Cardiac fibroblast (primary cell): ENCODE measurements around the gene PPP1CB.

Experiments
- DNase-seq, 2 donors: peaks; one replicate each; pipeline versions ENCODE4 v3.0.0 to v3.0.0-alpha.2; 2010; ENCODE audit warnings: low read depth in 2 of 2
- H3K4me3 ChIP-seq, 2 donors: replicated peaks in 1 of 2; 1 replicate in 1 of 2; 2 replicates in 1 of 2; pipeline ENCODE4 v1.5.1; 2011; ENCODE audit warnings: low read depth in 2 of 2, low read length in 2 of 2, mild to moderate bottlenecking in 2 of 2, moderate library complexity in 1 of 2
- CTCF ChIP-seq: IDR thresholded peaks from one replicate; pipeline ENCODE4 v1.5.1; 2011; ENCODE audit warnings: low read depth, mild to moderate bottlenecking, low read length, inconsistent platforms

Gene PPP1CB

GRCh38 chr2:28721601-28722191 lies 29.9 kb upstream of the PPP1CB start:
- no peak for TF ChIP-seq CTCF
- H3K4me3 ChIP-seq, result no peak overlapping the region
- no peak for DNase-seq

GRCh38 chr2:28725021-28725711 lies 26.5 kb upstream of the PPP1CB start:
- no peak for DNase-seq
- no peak overlapping the region for H3K4me3 ChIP-seq
- TF ChIP-seq CTCF, result no peak

GRCh38 chr2:28726177-28726576 lies 25.5 kb upstream of the PPP1CB start:
- DNase-seq, result no peak
- H3K4me3 ChIP-seq, result no peak overlapping the region
- no peak for TF ChIP-seq CTCF

GRCh38 chr2:28729698-28730097 lies 21.9 kb upstream of the PPP1CB start:
- TF ChIP-seq CTCF, result no peak
- DNase-seq, result peak in 1 of 2 donors; percentile 67
- no peak overlapping the region for H3K4me3 ChIP-seq

GRCh38 chr2:28730641-28731146 lies 20.9 kb upstream of the PPP1CB start:
- H3K4me3 ChIP-seq, result no peak overlapping the region
- DNase-seq, result no peak
- no peak for TF ChIP-seq CTCF

- TF ChIP-seq CTCF, result no peak
- no peak for DNase-seq
- H3K4me3 ChIP-seq, result no peak overlapping the region
Observed at GRCh38 chr2:28735511-28735910, 16.1 kb upstream of the PPP1CB start.

GRCh38 chr2:28736034-28736433 lies 15.6 kb upstream of the PPP1CB start:
- DNase-seq, result peak in 1 of 2 donors; percentile 84
- no peak overlapping the region for H3K4me3 ChIP-seq
- TF ChIP-seq CTCF, result no peak
